GM19193 (cell line): ENCODE measurements around the gene DUXA.

Experiments used
- POLR2A ChIP-seq: IDR thresholded peaks from 4 replicates; pipeline ENCODE4 v1.6.1; 2011; ENCODE audit not compliant: insufficient read depth, insufficient read length; ENCODE audit errors: extremely low read depth

Gene DUXA

GRCh38 chr19:57110592-57111328 is 56.5 kb downstream of the DUXA start:
- TF ChIP-seq POLR2A, result no peak

- no peak for TF ChIP-seq POLR2A
Observed at GRCh38 chr19:57106722-57107235, 60.5 kb downstream of the DUXA start.

- TF ChIP-seq POLR2A, result no peak
Observed at GRCh38 chr19:57105976-57106721, 61.1 kb downstream of the DUXA start.
